SU-DHL-6 (cell line): ENCODE data around the gene LYZL2.

Experiments used
- H2AFZ ChIP-seq: fragments of 200-600 bp; sonication (generic); 2 replicates; pipeline ENCODE4 v1.6.1; 2014; ENCODE audit warnings: low read depth, mild to moderate bottlenecking, moderate library complexity, mixed read lengths, antibody characterized with exemption, low read length; ENCODE audit not compliant: severe bottlenecking
- H3F3A ChIP-seq: fragments of 200-600 bp; shearing (Covaris generic); 2 replicates; pipeline ENCODE4 v1.6.0; 2016; ENCODE audit warnings: antibody characterized with exemption, mild to moderate bottlenecking; ENCODE audit not compliant: insufficient read depth
- H3K27ac ChIP-seq: fragments of 200-600 bp; sonication (generic); 2 replicates; pipeline ENCODE4 v1.5.1; 2016; ENCODE audit warnings: low read depth, mild to moderate bottlenecking, low read length, moderate library complexity, mixed read lengths
- H3K27me3 ChIP-seq: fragments of 200-600 bp; sonication (generic), shearing (Covaris generic); 2 replicates; pipeline ENCODE4 v1.6.0; 2014; ENCODE audit warnings: mild to moderate bottlenecking, low read length
- H3K36me3 ChIP-seq: fragments of 200-600 bp; sonication (generic); 2 replicates; pipeline ENCODE4 v1.6.1; 2014; ENCODE audit warnings: mild to moderate bottlenecking, low read length, mixed read lengths
- H3K4me2 ChIP-seq: fragments of 300-600, 200-600 bp; shearing (Covaris generic), sonication (generic); 2 replicates; pipeline ENCODE4 v1.6.0; 2014; ENCODE audit warnings: low read length, low read depth, mild to moderate bottlenecking; ENCODE audit not compliant: poor library complexity, severe bottlenecking
- H3K4me3 ChIP-seq: fragments of 200-600 bp; sonication (generic); 2 replicates; pipeline ENCODE4 v1.5.1; 2014; ENCODE audit warnings: antibody characterized with exemption, low read length, mild to moderate bottlenecking, mixed read lengths; ENCODE audit not compliant: insufficient read depth, poor library complexity, severe bottlenecking
- H3K79me2 ChIP-seq: fragments of 200-600 bp; sonication (generic); 2 replicates; pipeline ENCODE4 v1.6.1; 2014; ENCODE audit warnings: mild to moderate bottlenecking, low read length, moderate library complexity; ENCODE audit not compliant: insufficient read depth
- H3K9ac ChIP-seq: fragments of 200-600 bp; sonication (generic); 2 replicates; pipeline ENCODE4 v1.7.0; 2014; ENCODE audit warnings: mild to moderate bottlenecking, low read length
- H3K9me2 ChIP-seq: fragments of 200-600 bp; sonication (generic); replicated peaks from 2 replicates; pipeline ENCODE4 v1.6.1; 2014; ENCODE audit warnings: low read length; ENCODE audit not compliant: insufficient read depth
- H3K9me3 ChIP-seq: fragments of 200-600 bp; sonication (generic); 2 replicates; pipeline ENCODE4 v1.6.1; 2014; ENCODE audit warnings: low read length, mixed read lengths; ENCODE audit not compliant: insufficient read depth
- H4K20me1 ChIP-seq: fragments of 200-600 bp; sonication (generic); 2 replicates; pipeline ENCODE4 v1.6.1; 2014; ENCODE audit warnings: low read depth, mild to moderate bottlenecking, antibody characterized with exemption, low read length, moderate library complexity, mixed read lengths
- CTCF ChIP-seq: fragments of 200-600 bp; sonication (generic); IDR thresholded peaks from one replicate; pipeline ENCODE4 v1.5.1; 2017; ENCODE audit warnings: antibody characterized with exemption, mild to moderate bottlenecking, low read length, moderate library complexity; ENCODE audit not compliant: insufficient read depth, poor library complexity, severe bottlenecking
- EZH2phosphoT487 ChIP-seq: fragments of 200-600 bp; sonication (generic), shearing (Covaris generic); conservative IDR thresholded peaks from 2 replicates; pipeline ENCODE4 v1.6.1; 2018; ENCODE audit warnings: mild to moderate bottlenecking, antibody characterized with exemption, low read length, moderate library complexity, mixed read lengths

LYZL2 gene

GRCh38 chr10:30580241-30580640 lies 49.3 kb downstream of the LYZL2 start:
- TF ChIP-seq EZH2phosphoT487 = no peak
- no peak for TF ChIP-seq CTCF
- no peaks in the 10 kb centered on the region for H3K36me3 ChIP-seq

GRCh38 chr10:30579574-30579973 lies 50.0 kb downstream of the LYZL2 start:
- no peaks in the 10 kb centered on the region for H3K9me3 ChIP-seq

More at GRCh38 chr10:30580241-30580640, 49.3 kb downstream of the LYZL2 start:
- Histone ChIP-seq H3K27ac (no peak overlapping the region), H3K4me2 (no peak overlapping the region), H3K9me2 (no peaks in the 10 kb centered on the region), H3K9ac (no peak overlapping the region), H3K4me3 (no peak overlapping the region), H3F3A (no peaks in the 10 kb centered on the region), H4K20me1 (no peaks in the 10 kb centered on the region), H3K79me2 (no peaks in the 10 kb centered on the region), H3K27me3 (no peaks in the 10 kb centered on the region), H2AFZ (no peak overlapping the region), H3K9me3 (no peaks in the 10 kb centered on the region)

GRCh38 chr10:30577048-30577447 lies 52.5 kb downstream of the LYZL2 start:
- Histone ChIP-seq H3K9me3 (no peaks in the 10 kb centered on the region), H3K9me2 (no peaks in the 10 kb centered on the region), H4K20me1 (no peaks in the 10 kb centered on the region), H3K79me2 (no peaks in the 10 kb centered on the region), H3K9ac (no peak overlapping the region), H3K4me3 (no peak overlapping the region), H3K4me2 (no peak overlapping the region), H3K36me3 (no peaks in the 10 kb centered on the region), H2AFZ (no peak overlapping the region), H3F3A (no peaks in the 10 kb centered on the region), H3K27ac (no peak overlapping the region), H3K27me3 (no peaks in the 10 kb centered on the region)
- TF ChIP-seq CTCF (no peak), EZH2phosphoT487 (no peak)

More at GRCh38 chr10:30579574-30579973, 50.0 kb downstream of the LYZL2 start:
- H3K4me2 ChIP-seq = no peak overlapping the region
- H2AFZ ChIP-seq = no peak overlapping the region
- H3K27me3 ChIP-seq = no peaks in the 10 kb centered on the region
- no peaks in the 10 kb centered on the region for H3K79me2 ChIP-seq
- H3K36me3 ChIP-seq = no peaks in the 10 kb centered on the region
- no peak overlapping the region for H3K9ac ChIP-seq
- H4K20me1 ChIP-seq = no peaks in the 10 kb centered on the region
- no peaks in the 10 kb centered on the region for H3K9me2 ChIP-seq
- TF ChIP-seq EZH2phosphoT487 (no peak), CTCF (no peak)
- H3K27ac ChIP-seq = no peak overlapping the region
- H3F3A ChIP-seq = no peaks in the 10 kb centered on the region
- no peak overlapping the region for H3K4me3 ChIP-seq
